ENCODE data around the gene PNPLA3.
"Not testable (repeated sequence)": the region's sequence is repeated elsewhere in the genome, so short reads cannot be mapped to it uniquely, and the experiment has no call there.

PNPLA3 gene

DNA sequence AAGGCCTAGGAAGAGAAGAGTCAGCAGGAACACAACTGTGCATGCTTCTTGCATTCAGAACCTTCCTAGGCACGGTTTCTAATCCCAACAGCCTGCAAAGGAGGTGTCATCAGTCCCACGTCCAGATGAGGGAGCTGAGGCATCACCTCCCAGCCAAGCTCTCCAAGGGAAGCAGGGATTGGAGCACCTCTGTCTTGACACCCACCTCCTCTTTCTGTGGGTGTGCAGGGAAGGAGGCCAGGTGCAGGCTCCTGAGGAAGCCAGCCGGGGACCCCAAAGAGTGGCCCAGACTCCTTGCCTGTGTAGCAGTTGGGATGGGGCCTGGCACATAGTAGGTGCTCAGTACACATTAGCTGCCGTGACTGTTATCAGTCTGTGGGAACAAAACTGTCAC lies 33.7 kb upstream of the PNPLA3 start:
- no peak for DNase-seq

DNA sequence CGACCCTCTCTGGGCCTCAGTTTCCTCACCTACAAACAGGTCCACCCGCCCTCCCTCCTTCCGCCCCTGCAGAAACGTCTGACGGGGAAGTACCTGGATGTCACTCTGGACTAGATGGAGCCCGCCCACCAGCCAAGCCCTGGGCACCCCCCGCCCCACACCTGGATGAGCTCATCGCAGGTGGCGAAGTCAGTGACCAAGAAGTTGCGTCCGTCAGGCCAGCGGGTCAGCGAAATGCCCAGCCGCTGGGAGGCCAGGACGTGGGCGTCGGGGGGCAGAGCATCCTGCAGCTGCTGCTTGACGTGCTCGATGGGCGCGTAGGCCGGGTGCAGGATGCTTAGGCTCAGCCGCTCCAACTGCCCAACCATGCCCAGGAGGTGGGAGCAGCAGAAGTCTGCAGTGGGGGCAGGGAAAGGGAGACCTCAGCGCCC lies 32.7 kb upstream of the PNPLA3 start:
- no peak for DNase-seq

DNA sequence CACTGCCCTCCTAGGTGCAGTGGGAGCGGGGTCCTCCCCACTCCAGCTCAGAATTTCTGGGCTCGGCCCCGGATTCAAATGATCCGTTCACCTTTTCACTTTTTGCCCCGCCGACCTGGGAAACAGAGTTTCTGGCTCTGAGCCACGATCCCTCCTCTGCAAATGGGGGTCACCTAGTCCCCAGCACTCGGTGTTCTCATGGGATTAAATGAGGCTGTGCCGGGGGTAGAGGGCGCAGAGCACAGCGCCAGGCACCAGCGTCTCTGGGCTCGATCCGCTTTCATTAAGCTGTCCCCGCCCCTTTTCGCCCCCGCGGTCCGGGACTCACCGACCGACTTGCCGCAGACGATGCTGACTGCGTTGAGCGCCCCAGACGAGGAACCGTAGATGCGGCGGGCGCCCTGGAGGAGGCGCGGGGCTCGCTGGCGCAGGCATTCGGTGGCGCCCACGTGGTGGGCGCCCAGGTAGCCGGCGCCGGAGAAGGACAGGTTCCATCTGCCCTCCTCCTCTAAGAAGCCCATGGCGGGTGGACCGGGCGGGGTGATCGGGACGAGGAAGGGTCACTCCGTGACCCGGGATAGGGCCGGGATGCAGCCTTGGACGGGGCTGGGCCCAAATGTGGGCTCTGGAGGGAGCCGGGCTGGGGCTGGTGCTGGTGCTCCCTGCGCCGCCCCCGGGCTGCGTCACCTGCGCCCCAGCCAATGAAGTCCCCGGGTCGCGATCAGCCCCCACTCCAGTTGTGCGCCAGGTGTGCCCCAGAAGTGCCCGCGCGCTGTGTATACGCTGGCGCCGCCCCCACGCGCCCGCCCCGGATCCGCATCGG lies 32.0 kb upstream of the PNPLA3 start, which contains the start of gene PNPLA5:
Gene PNPLA5 (minus strand): TSS at position 654 of the 823 bp plus-strand sequence. CDS start 133 bp downstream, at position 521.
- peak; percentile 60 for DNase-seq

- no peak for DNase-seq
These were observed 31.3 kb upstream of the PNPLA3 start for GRCh38 chr22:43892183-43892894.

DNA sequence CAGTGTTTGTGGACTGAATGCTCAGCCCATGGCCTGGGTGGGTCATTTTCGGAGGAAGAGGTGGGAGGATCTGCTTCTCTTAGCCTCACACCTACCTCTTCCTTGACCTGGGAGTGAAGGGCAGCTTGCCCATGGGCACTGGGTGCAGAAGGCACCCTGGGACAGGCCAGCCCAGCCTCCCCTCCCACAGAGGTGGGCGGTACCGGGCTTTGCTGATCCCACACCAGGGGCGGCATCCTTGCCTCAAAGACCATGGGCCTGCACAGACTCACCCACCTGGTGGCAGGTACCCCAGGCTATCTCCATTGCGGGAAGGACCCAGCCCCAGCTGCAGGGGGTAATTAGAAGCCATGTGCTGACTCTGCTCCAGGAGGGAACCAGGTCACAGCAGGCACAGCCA lies 30.3 kb upstream of the PNPLA3 start:
- DNase-seq, result no peak

- no peak for DNase-seq
These were observed 29.5 kb upstream of the PNPLA3 start for GRCh38 chr22:43894122-43894521.

DNA sequence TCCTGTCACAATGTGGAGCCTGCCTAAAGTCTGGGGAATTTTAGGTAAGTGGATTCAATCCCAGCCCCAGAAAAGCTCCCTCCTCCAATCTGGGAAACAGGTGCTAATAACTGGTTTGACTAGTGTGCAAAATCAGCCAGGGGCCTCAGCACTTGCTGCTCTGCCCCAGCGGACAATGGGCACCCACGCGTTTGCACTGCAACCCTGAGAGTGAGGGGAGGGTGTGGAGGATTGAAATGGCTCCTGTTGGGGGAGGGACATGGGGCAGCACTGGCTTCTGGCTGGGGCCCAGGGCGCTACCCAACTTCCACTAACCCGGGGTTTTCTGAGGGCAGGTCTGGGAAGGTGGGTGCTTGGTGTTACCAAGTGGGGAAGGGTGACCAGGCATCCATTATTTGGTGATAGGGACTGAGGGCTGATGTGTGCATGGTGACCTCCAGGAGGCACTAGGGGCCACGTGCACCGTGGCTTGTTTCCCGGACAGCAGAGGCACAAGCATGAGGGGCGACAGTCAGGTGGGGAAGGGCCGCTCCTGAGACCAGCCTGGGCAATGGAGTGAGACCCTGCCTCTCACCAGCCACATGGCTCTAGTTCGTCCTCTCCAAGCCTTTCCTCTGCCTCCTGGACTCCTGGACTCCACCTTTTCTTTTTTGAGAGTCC lies 27.5 kb upstream of the PNPLA3 start:
- DNase-seq, result no peak

- DNase-seq, result peak; percentile 54
These were observed 25.8 kb upstream of the PNPLA3 start for GRCh38 chr22:43897751-43898261.

- DNase-seq, result no peak
These were observed 23.4 kb upstream of the PNPLA3 start for GRCh38 chr22:43900206-43900605.

DNA sequence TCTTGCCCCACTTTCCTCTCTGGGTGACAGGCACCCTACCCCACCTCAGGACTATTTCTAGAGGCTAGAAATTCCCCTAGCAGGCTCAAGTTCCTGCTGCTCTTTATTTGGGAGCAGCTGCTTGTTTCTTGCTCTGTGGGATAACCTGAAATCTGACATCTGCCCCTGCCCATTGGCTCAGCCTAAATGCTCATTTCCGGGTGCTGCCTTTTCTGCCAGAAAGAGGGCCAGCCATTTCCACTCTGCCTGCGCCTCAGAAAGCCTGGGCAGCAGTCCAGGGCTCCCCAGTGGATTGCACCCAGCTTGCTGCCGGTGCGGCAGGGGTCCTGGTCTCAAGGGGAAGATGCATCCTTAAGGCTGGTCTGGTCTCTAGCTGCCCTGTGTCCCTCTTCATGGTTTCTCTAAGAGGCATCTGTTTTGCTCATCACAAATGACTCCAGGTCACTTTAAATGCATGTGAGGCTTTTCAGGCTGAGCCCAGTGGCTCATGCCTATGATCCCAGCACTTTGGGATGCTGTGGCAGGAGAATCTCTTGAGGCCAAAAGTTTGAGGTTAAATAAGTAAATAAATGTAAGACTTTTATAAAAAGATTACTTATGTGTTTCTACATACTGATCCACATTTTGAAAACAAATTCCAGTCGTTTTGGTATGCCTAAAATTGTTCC lies 21.5 kb upstream of the PNPLA3 start:
- DNase-seq, result no peak

- not testable (repeated sequence) for DNase-seq
These were observed 20.6 kb upstream of the PNPLA3 start for GRCh38 chr22:43903033-43903432.

GRCh38 chr22:43904412-43904811 lies 19.2 kb upstream of the PNPLA3 start:
- peak; percentile 50 for DNase-seq

- DNase-seq, result no peak
These were observed 17.9 kb upstream of the PNPLA3 start for GRCh38 chr22:43905681-43906080.

DNA sequence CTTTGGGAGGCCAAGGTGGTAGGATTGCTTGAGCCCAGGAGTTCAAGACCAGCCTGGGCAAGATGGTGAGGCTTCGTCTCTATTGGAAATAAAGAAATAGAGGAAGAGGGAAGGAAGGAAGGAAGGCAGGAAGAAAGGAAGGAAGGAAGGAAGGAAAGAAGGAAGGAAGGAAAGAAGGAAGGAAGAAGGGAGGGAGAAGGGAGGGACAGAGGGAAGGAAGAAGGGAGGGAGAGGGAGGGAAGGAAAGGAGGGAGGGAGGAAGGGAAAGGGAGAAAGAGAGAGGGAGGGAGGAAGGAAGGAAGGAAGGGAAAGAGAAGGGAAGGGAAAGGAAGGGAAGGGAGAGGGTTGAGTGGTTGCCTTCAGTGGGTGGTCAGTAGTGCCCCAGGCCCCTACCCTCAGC lies 13.9 kb upstream of the PNPLA3 start:
- DNase-seq, result no peak

DNA sequence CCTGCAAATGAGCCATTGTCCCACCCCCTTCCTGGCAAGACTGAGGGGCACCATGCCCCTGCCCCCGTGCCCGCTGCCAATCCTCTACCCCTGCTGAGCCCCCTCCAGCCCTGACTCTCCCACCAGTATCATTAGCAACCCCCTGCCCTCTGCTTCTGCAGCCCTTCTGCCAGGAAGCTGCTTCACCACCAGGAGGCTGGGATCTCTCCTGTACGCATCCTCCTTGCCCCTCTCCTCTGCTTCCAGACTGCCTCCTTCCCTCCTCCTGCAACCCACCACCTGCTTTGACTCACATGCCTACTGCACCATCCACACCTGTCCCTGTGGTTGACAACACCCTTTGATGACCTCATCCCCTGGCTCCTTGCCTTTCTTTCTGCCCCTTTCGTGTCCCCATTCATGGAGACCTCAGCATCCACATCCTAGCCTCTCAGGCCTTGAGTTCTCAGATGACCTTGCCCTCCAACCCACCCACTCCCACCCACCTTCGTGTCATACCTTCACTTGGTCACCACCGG lies 13.4 kb upstream of the PNPLA3 start:
- no peak for DNase-seq

DNA sequence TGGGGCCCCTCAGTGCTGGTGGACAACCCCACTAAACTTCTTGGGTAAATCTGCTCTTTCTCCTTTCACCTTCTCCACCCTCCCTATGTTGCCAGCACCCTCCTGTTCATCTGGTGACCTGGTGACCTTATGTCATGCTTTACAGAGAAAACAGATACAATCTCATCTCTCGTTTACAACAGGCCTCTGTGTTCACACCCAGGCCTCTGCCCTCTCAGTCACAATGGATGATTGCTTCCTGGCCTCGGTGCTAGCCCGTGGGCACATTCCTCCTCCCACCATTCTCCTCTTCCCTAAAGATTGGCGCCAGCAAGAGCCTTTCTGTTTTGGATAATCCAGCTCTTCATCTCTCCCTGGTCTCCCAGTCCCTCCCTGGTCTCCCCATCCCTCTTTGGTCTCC lies 12.3 kb upstream of the PNPLA3 start:
- DNase-seq, result no peak

DNA sequence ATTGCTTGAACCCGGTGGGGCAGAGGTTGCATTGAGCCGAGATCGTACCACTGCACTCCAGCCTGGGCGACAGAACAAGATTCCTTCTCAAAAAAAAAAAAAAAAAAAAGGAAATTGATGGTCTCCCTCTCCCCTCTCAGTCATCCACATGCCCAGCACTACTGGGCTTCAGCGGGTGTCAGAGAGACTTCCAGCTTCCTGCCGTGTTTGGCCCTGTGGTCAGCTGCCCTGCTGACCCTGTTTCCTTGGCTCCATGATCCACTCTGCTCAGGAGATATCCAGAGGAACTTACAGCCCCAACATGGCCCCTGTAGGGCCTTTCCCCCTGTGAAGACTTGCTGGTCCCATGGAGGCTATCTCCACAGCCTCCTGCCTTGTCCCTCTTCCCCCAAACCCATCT lies 6.1 kb upstream of the PNPLA3 start:
- no peak for DNase-seq

- no peak for DNase-seq
These were observed 4.3 kb upstream of the PNPLA3 start for GRCh38 chr22:43919106-43919973.

DNA sequence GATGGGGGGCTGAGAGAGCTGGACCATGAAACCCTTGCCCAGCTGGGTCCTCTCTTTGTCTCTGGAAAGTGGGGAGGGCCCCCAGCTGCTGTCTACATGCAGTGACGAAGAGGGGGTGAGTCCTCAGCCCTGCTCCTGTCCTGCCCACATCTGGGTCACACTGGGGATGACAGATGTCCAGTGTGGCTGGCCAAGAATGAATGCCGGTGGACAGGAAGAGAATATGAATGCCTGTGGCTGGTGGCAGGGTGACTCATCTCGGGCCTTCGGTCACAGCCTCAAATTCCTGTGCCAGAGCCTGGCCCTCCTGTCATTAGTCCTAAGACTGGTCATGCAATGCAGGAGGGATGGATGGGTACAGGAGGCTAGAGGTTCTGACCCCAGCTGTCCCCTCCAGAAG lies 2.2 kb upstream of the PNPLA3 start:
- DNase-seq, result no peak

- no peak for DNase-seq
These were observed 1.5 kb upstream of the PNPLA3 start for GRCh38 chr22:43922123-43922522.

- peak; percentile 4 for DNase-seq
These were observed 414 bp upstream of the PNPLA3 start for GRCh38 chr22:43923191-43923590.

- no peak for DNase-seq
These were observed 1.3 kb downstream of the PNPLA3 start for GRCh38 chr22:43924877-43925276.

Data from activated CD4-positive, alpha-beta T cell treated with anti-CD3 and anti-CD28 coated beads for 48 hours (primary cell).